ENCODE data around the gene DHRS3.

The DHRS3 gene

DNA sequence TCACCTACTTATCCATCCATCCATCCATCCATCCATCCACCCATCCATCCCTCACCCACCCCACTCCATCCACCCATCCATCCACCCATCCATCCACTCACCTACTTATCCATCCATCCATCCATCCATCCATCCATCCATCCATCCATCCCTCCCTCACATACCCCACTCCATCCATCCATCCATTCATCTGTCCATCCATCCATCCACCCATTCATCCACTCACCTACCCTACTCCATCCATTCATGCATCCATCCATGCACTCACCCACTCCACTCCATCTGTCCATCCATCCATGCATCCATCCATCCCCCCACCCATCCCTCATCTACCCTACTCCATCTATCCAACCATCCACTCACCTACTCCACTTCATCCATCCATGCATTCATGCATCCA is 34.5 kb downstream of the DHRS3 start:
- H3K4me1 ChIP-seq (ENCODE audit: control insufficient read depth in 1 of 2, insufficient read depth in 2 of 2, low read length in 2 of 2) = peaks cover 0 to 3% of the 10 kb centered on the region in 2 donors
- no peak overlapping the region for H3K4me3 ChIP-seq (ENCODE audit: low read depth in 1 of 2, low read length in 2 of 2)

GRCh38 chr1:12582649-12583048 is 35.4 kb downstream of the DHRS3 start:
- Histone ChIP-seq H3K27me3 (ENCODE audit: low read depth, low read length) (no peaks in the 10 kb centered on the region), H3K36me3 (ENCODE audit: control insufficient read depth in 1 of 2, insufficient read depth in 2 of 2, low read length in 2 of 2) (peaks cover 20 to 27% of the 10 kb centered on the region in 2 donors), H3K4me1 (ENCODE audit: control insufficient read depth in 1 of 2, insufficient read depth in 2 of 2, low read length in 2 of 2) (peaks cover 0 to 3% of the 10 kb centered on the region in 2 donors), H3K4me3 (ENCODE audit: low read depth in 1 of 2, low read length in 2 of 2) (no peak overlapping the region), H3K27ac (ENCODE audit: low read length) (no peak overlapping the region), H3K9me3 (ENCODE audit: control insufficient read depth in 1 of 2, low read length in 2 of 2) (no peaks in the 10 kb centered on the region)

More for the DNA sequence above, 34.5 kb downstream of the DHRS3 start:
- H3K27ac ChIP-seq (ENCODE audit: low read length) = no peak overlapping the region
- peaks cover 14 to 25% of the 10 kb centered on the region in 2 donors for H3K36me3 ChIP-seq (ENCODE audit: control insufficient read depth in 1 of 2, insufficient read depth in 2 of 2, low read length in 2 of 2)
- H3K9me3 ChIP-seq (ENCODE audit: control insufficient read depth in 1 of 2, low read length in 2 of 2) = no peaks in the 10 kb centered on the region
- H3K27me3 ChIP-seq (ENCODE audit: low read depth, low read length) = no peaks in the 10 kb centered on the region

DNA sequence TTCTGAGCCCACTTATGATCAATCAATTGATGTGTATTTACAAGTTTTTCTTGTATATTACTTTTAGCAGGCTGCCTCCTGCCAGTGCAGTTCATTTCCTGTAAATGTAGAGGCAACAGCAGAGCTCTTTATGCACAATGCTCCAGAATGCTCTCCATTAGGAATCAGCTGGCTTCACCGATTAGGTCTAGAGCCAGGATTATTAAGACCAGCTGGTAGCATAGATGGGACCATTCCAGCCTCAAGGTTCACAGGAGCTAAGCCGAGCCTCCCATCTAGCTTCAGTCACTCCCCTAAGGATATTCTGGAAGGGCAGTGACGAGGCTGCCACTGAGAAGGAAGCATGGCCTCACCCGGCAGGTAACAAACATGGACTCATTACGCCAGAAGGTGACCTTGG is 36.8 kb downstream of the DHRS3 start:
- H3K4me1 ChIP-seq (ENCODE audit: control insufficient read depth in 1 of 2, insufficient read depth in 2 of 2, low read length in 2 of 2) = no peaks in the 10 kb centered on the region
- peaks cover 31 to 34% of the 10 kb centered on the region in 2 donors for H3K36me3 ChIP-seq (ENCODE audit: control insufficient read depth in 1 of 2, insufficient read depth in 2 of 2, low read length in 2 of 2)
- H3K27me3 ChIP-seq (ENCODE audit: low read depth, low read length) = no peaks in the 10 kb centered on the region
- no peak overlapping the region for H3K27ac ChIP-seq (ENCODE audit: low read length)
- H3K9me3 ChIP-seq (ENCODE audit: control insufficient read depth in 1 of 2, low read length in 2 of 2) = no peaks in the 10 kb centered on the region
- H3K4me3 ChIP-seq (ENCODE audit: low read depth in 1 of 2, low read length in 2 of 2) = no peak overlapping the region

GRCh38 chr1:12580054-12580887 is 37.7 kb downstream of the DHRS3 start:
- Histone ChIP-seq H3K4me3 (ENCODE audit: low read depth in 1 of 2, low read length in 2 of 2) (no peak overlapping the region), H3K27ac (ENCODE audit: low read length) (no peak overlapping the region), H3K4me1 (ENCODE audit: control insufficient read depth in 1 of 2, insufficient read depth in 2 of 2, low read length in 2 of 2) (no peaks in the 10 kb centered on the region), H3K36me3 (ENCODE audit: control insufficient read depth in 1 of 2, insufficient read depth in 2 of 2, low read length in 2 of 2) (peaks cover 31 to 32% of the 10 kb centered on the region in 2 donors), H3K9me3 (ENCODE audit: control insufficient read depth in 1 of 2, low read length in 2 of 2) (no peaks in the 10 kb centered on the region), H3K27me3 (ENCODE audit: low read depth, low read length) (no peaks in the 10 kb centered on the region)

DNA sequence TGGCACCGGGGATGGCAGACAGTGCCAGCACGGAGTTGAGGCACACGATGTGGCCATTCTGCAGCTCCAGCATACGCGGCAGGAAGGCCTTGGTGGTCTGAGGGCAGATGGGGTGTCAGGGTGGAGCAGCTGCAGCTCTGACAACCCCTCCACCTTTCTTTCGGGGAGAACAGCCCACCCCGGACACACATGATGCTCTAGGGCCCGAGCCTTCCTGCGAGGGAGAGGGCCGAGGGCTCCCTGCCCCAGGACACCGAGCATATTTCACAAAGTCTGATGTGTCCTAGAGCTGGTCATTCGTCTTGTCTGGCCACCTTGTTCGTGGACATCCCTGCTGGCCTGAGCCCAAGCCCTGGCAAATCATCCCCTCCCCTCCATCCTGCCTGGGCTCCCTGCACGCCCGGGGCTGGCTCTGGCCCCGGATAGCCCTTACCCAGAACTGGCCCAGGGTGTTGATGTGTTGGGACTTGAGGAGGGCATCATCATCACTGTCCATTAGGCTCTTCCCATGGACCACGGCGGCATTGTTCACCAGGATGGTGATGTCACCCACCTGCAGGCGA is 39.1 kb downstream of the DHRS3 start:
- H3K4me3 ChIP-seq (ENCODE audit: low read depth in 1 of 2, low read length in 2 of 2) = no peak overlapping the region
- no peak overlapping the region for H3K27ac ChIP-seq (ENCODE audit: low read length)
- H3K4me1 ChIP-seq (ENCODE audit: control insufficient read depth in 1 of 2, insufficient read depth in 2 of 2, low read length in 2 of 2) = no peaks in the 10 kb centered on the region
- peaks cover 32 to 41% of the 10 kb centered on the region in 2 donors for H3K36me3 ChIP-seq (ENCODE audit: control insufficient read depth in 1 of 2, insufficient read depth in 2 of 2, low read length in 2 of 2)
- no peaks in the 10 kb centered on the region for H3K27me3 ChIP-seq (ENCODE audit: low read depth, low read length)
- no peaks in the 10 kb centered on the region for H3K9me3 ChIP-seq (ENCODE audit: control insufficient read depth in 1 of 2, low read length in 2 of 2)

GRCh38 chr1:12577020-12577419 is 41.0 kb downstream of the DHRS3 start:
- Histone ChIP-seq H3K27ac (ENCODE audit: low read length) (no peak overlapping the region), H3K27me3 (ENCODE audit: low read depth, low read length) (no peaks in the 10 kb centered on the region), H3K9me3 (ENCODE audit: control insufficient read depth in 1 of 2, low read length in 2 of 2) (no peaks in the 10 kb centered on the region), H3K4me1 (ENCODE audit: control insufficient read depth in 1 of 2, insufficient read depth in 2 of 2, low read length in 2 of 2) (no peaks in the 10 kb centered on the region), H3K36me3 (ENCODE audit: control insufficient read depth in 1 of 2, insufficient read depth in 2 of 2, low read length in 2 of 2) (peaks cover 46 to 57% of the 10 kb centered on the region in 2 donors), H3K4me3 (ENCODE audit: low read depth in 1 of 2, low read length in 2 of 2) (no peak overlapping the region)

GRCh38 chr1:12574757-12575139 is 43.3 kb downstream of the DHRS3 start:
- H3K9me3 ChIP-seq (ENCODE audit: control insufficient read depth in 1 of 2, low read length in 2 of 2) = no peaks in the 10 kb centered on the region
- H3K36me3 ChIP-seq (ENCODE audit: control insufficient read depth in 1 of 2, insufficient read depth in 2 of 2, low read length in 2 of 2) = peaks cover 51 to 70% of the 10 kb centered on the region in 2 donors
- no peak overlapping the region for H3K4me3 ChIP-seq (ENCODE audit: low read depth in 1 of 2, low read length in 2 of 2)
- H3K4me1 ChIP-seq (ENCODE audit: control insufficient read depth in 1 of 2, insufficient read depth in 2 of 2, low read length in 2 of 2) = no peaks in the 10 kb centered on the region
- no peak overlapping the region for H3K27ac ChIP-seq (ENCODE audit: low read length)
- H3K27me3 ChIP-seq (ENCODE audit: low read depth, low read length) = no peaks in the 10 kb centered on the region

DNA sequence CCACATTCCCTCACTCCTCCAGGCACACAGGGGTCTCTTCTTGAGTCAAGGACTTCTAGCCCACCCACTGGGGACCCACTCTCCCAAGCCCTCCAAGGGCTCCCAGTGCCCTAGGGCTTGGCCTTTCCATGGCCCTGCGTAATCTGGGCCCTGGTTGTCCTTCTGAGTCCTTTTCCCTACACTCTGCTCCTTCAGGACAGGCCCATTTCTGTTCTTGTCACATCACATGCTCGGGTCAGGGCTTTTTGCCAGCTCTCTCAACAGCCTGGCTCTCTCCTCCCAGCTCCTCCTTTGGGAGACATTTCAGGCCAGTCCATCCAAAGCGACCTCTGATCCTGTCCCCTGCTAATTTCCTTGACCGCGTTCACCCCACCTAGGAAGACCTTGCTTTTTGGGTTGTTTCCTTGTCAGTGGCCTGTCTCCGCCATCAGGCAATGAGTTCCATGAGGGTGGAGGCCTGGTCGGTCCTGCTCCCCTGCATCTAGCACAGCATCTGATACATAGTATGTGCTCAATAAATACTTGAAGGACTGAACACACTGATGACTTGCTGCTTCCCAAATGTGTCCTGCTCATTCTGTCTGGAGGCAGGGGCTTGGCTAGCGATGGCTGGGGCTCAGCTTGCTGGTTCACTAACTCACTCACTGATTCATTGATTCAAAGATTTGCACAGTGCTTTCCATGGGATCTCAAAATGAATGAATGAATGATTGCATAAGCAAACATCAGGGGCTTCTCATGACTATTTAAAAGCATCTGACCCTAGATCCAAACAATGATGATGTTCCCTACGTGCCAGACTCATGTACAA is 44.8 kb downstream of the DHRS3 start:
- Histone ChIP-seq H3K36me3 (ENCODE audit: control insufficient read depth in 1 of 2, insufficient read depth in 2 of 2, low read length in 2 of 2) (peaks cover 40 to 64% of the 10 kb centered on the region in 2 donors), H3K4me1 (ENCODE audit: control insufficient read depth in 1 of 2, insufficient read depth in 2 of 2, low read length in 2 of 2) (no peaks in the 10 kb centered on the region), H3K9me3 (ENCODE audit: control insufficient read depth in 1 of 2, low read length in 2 of 2) (no peaks in the 10 kb centered on the region), H3K27ac (ENCODE audit: low read length) (no peak overlapping the region), H3K27me3 (ENCODE audit: low read depth, low read length) (no peaks in the 10 kb centered on the region), H3K4me3 (ENCODE audit: low read depth in 1 of 2, low read length in 2 of 2) (no peak overlapping the region)

- no peak overlapping the region for H3K4me3 ChIP-seq (ENCODE audit: low read depth in 1 of 2, low read length in 2 of 2)
- no peak overlapping the region for H3K27ac ChIP-seq (ENCODE audit: low read length)
- no peaks in the 10 kb centered on the region for H3K9me3 ChIP-seq (ENCODE audit: control insufficient read depth in 1 of 2, low read length in 2 of 2)
- no peaks in the 10 kb centered on the region for H3K4me1 ChIP-seq (ENCODE audit: control insufficient read depth in 1 of 2, insufficient read depth in 2 of 2, low read length in 2 of 2)
- peaks cover 40 to 65% of the 10 kb centered on the region in 2 donors for H3K36me3 ChIP-seq (ENCODE audit: control insufficient read depth in 1 of 2, insufficient read depth in 2 of 2, low read length in 2 of 2)
- H3K27me3 ChIP-seq (ENCODE audit: low read depth, low read length) = no peaks in the 10 kb centered on the region
Measured at GRCh38 chr1:12572522-12572921, 45.5 kb downstream of the DHRS3 start.

GRCh38 chr1:12570291-12570690 is 47.7 kb downstream of the DHRS3 start:
- H3K27me3 ChIP-seq (ENCODE audit: low read depth, low read length) = no peaks in the 10 kb centered on the region
- H3K27ac ChIP-seq (ENCODE audit: low read length) = no peak overlapping the region
- peaks cover 33 to 65% of the 10 kb centered on the region in 2 donors for H3K36me3 ChIP-seq (ENCODE audit: control insufficient read depth in 1 of 2, insufficient read depth in 2 of 2, low read length in 2 of 2)
- no peaks in the 10 kb centered on the region for H3K9me3 ChIP-seq (ENCODE audit: control insufficient read depth in 1 of 2, low read length in 2 of 2)
- H3K4me1 ChIP-seq (ENCODE audit: control insufficient read depth in 1 of 2, insufficient read depth in 2 of 2, low read length in 2 of 2) = peaks cover 0 to 4% of the 10 kb centered on the region in 2 donors
- no peak overlapping the region for H3K4me3 ChIP-seq (ENCODE audit: low read depth in 1 of 2, low read length in 2 of 2)

All from muscle layer of duodenum (tissue), 2 donors.